HepG2 (cell line): ENCODE measurements around the gene SCP2D1. TPM values are rescaled to one million over a fixed set of nuclear protein-coding genes. Genes with fewer than 3 reads are reported as not detected.

Source experiments
- CREB1 ChIP-seq, 2 experiments: fragments of 450-650 bp in 1 of 2; IDR thresholded peaks; 2 replicates each; pipeline ENCODE4 v1.6.1; 2016 to 2017; ENCODE audit warnings: control low read depth in 1 of 2, mild to moderate bottlenecking in 1 of 2, missing compliant biosample characterization in 1 of 2, missing genetic modification characterization in 1 of 2
- ETV6 ChIP-seq: sonication (generic); formaldehyde crosslinking; conservative IDR thresholded peaks from 2 replicates; pipeline ENCODE4 v1.4.0; 2020; ENCODE audit warnings: missing genetic modification reagents
- FOXC1 ChIP-seq: sonication (generic); formaldehyde crosslinking; IDR thresholded peaks from 2 replicates; pipeline ENCODE4 v1.8.0; 2022; ENCODE audit warnings: mild to moderate bottlenecking, missing genetic modification reagents, borderline replicate concordance
- FOXK1 ChIP-seq: sonication (generic); formaldehyde crosslinking; IDR thresholded peaks from 2 replicates; pipeline ENCODE4 v1.4.0; 2020; ENCODE audit warnings: low read depth, missing genetic modification reagents, borderline replicate concordance
- HDAC1 ChIP-seq: sonication (generic); formaldehyde crosslinking; IDR thresholded peaks from 2 replicates; pipeline ENCODE4 v1.5.1; 2020; ENCODE audit warnings: mild to moderate bottlenecking, missing genetic modification reagents
- IRX3 ChIP-seq: sonication (generic); formaldehyde crosslinking; IDR thresholded peaks from 2 replicates; pipeline ENCODE4 v1.8.1; 2023; ENCODE audit warnings: mild to moderate bottlenecking, low read depth, missing genetic modification reagents, borderline replicate concordance
- ISL2 ChIP-seq: sonication (generic); formaldehyde crosslinking; IDR thresholded peaks from 2 replicates; pipeline ENCODE4 v1.5.0; 2020; ENCODE audit warnings: missing genetic modification reagents
- LBX2 ChIP-seq: sonication (generic); formaldehyde crosslinking; IDR thresholded peaks from 2 replicates; pipeline ENCODE4 v1.5.0; 2020; ENCODE audit warnings: missing genetic modification reagents, mild to moderate bottlenecking, borderline replicate concordance
- MAFF ChIP-seq: IDR thresholded peaks from 2 replicates; pipeline ENCODE4 v1.6.1; 2011; ENCODE audit warnings: low read depth, low read length, improper control_type of control experiment
- MBNL3 ChIP-seq: fragments of 250-450 bp; sonication (Bioruptor Pico); conservative IDR thresholded peaks from 2 replicates; pipeline ENCODE4 v1.8.0; 2022; ENCODE audit warnings: mild to moderate bottlenecking, inconsistent platforms
- MXD3 ChIP-seq: IDR thresholded peaks from 2 replicates; pipeline ENCODE4 v1.6.1; 2016; ENCODE audit warnings: mild to moderate bottlenecking, missing biosample characterization, missing genetic modification reagents
- POLR2G ChIP-seq: fragments of 200-400 bp; formaldehyde crosslinking; IDR thresholded peaks from 2 replicates; pipeline ENCODE4 v1.6.1; 2018; ENCODE audit warnings: mild to moderate bottlenecking, low read depth, low read length, moderate library complexity
- RXRB ChIP-seq: IDR thresholded peaks from 2 replicates; pipeline ENCODE4 v1.6.1; 2016; ENCODE audit warnings: borderline replicate concordance, missing genetic modification reagents, missing compliant biosample characterization
- YEATS2 ChIP-seq: sonication (generic); formaldehyde crosslinking; IDR thresholded peaks from 2 replicates; pipeline ENCODE4 v1.4.0; 2020; ENCODE audit warnings: missing genetic modification reagents, borderline replicate concordance
- ZBTB10 ChIP-seq: sonication (generic); formaldehyde crosslinking; IDR thresholded peaks from 2 replicates; pipeline ENCODE4 v1.4.0; 2020; ENCODE audit warnings: missing genetic modification reagents, borderline replicate concordance
- ZBTB37 ChIP-seq: sonication (generic); formaldehyde crosslinking; IDR thresholded peaks from 2 replicates; pipeline ENCODE4 v1.4.0; 2020; ENCODE audit warnings: mild to moderate bottlenecking, missing genetic modification reagents
- ZFAT ChIP-seq: sonication (generic); formaldehyde crosslinking; conservative IDR thresholded peaks from 2 replicates; pipeline ENCODE4 v1.8.1; 2023; ENCODE audit warnings: missing genetic modification reagents, inconsistent platforms
- ZNF350 ChIP-seq: sonication (generic); formaldehyde crosslinking; IDR thresholded peaks from 2 replicates; pipeline ENCODE4 v1.4.0; 2020; ENCODE audit warnings: mild to moderate bottlenecking, low read depth, missing genetic modification reagents, borderline replicate concordance
- ZNF430 ChIP-seq: sonication (generic); formaldehyde crosslinking; IDR thresholded peaks from 2 replicates; pipeline ENCODE4 v1.9.0; 2021; ENCODE audit warnings: mild to moderate bottlenecking, missing genetic modification reagents
- ZNF784 ChIP-seq: sonication (generic); formaldehyde crosslinking; IDR thresholded peaks from 2 replicates; pipeline ENCODE4 v1.5.1; 2020; ENCODE audit warnings: missing genetic modification reagents, mild to moderate bottlenecking, borderline replicate concordance
- ZSCAN21 ChIP-seq: sonication (generic); formaldehyde crosslinking; IDR thresholded peaks from 2 replicates; pipeline ENCODE4 v1.8.0; 2022; ENCODE audit warnings: mild to moderate bottlenecking, missing genetic modification reagents, moderate library complexity, borderline replicate concordance
- polyA plus RNA-seq, 8 experiments: library from polyadenylated mRNA; depleted of rRNA in 3 of 8; stranded (reverse) in 7 of 8; unstranded in 1 of 8; fragments of >200 nt; fragmentation: Illumina TruSeq in 4 of 8; extraction: Trizol in 4 of 8; gene quantifications; 2 replicates each; pipeline versions ENCODE4 v1.2.1 to v1.2.3, GENCODE V29; 2011 to 2016; ENCODE audit warnings: low read depth in 4 of 8, missing spikeins in 1 of 8, mixed read lengths in 1 of 8; ENCODE audit not compliant: insufficient read depth in 1 of 8
- total RNA-seq, 5 experiments: library from RNA; depleted of rRNA; stranded (reverse); fragments of >200 nt; fragmentation: Illumina TruSeq; extraction: Trizol; gene quantifications; 2 replicates each; pipeline ENCODE4 v1.2.3, GENCODE V29; 2016; ENCODE audit warnings: low read depth in 1 of 5

The SCP2D1 gene
- total and polyA plus RNA-seq, 2 of the 13 experiments (the other 11 are each of a cell fraction or from before 2014, with no cell fraction given): not detected

- TF ChIP-seq RXRB (CRISPR knock-in tag) (peak; percentile 60), ZNF784 (CRISPR knock-in tag) (peak; percentile 99), ZSCAN21 (CRISPR knock-in tag) (0 out of 2 replicates have a peak, but pooled peaks have one; percentile 51), ZFAT (CRISPR knock-in tag) (peak; percentile 92), CREB1 (IDR thresholded peaks at IDR 0.05) (peak; percentile 95), CREB1 (CRISPR knock-in tag; IDR thresholded peaks at IDR 0.05) (peak; percentile 99), ZNF430 (CRISPR knock-in tag) (no peak), ZNF350 (CRISPR knock-in tag) (peak; percentile 97), LBX2 (CRISPR knock-in tag) (peak; percentile 61; the same call in 1 of the 2 replicates), ETV6 (CRISPR knock-in tag) (0 out of 2 replicates have a peak, but pooled peaks have one; percentile 50), MAFF (no peak), POLR2G (peak; percentile 94), FOXC1 (CRISPR knock-in tag) (peak; percentile 98), HDAC1 (CRISPR knock-in tag) (peak; percentile 38; the same call in 1 of the 2 replicates), MBNL3 (CRISPR knock-in tag) (no peak), ZBTB10 (no peak), IRX3 (CRISPR knock-in tag) (no peak), YEATS2 (CRISPR knock-in tag) (peak; percentile 90; the same call in 1 of the 2 replicates), ZBTB37 (CRISPR knock-in tag) (no peak), FOXK1 (CRISPR knock-in tag) (peak; percentile 99), ISL2 (peak; percentile 87), MXD3 (peak; percentile 79)
Measured at GRCh38 chr20:18793625-18794427, 19.8 kb upstream of the SCP2D1 start (continued).
